ENCODE measurements around the gene BRICD5.

The BRICD5 gene

GRCh38 chr16:2196981-2197511 lies 13.6 kb downstream of the BRICD5 start:
- TF ChIP-seq, protein P1, sequence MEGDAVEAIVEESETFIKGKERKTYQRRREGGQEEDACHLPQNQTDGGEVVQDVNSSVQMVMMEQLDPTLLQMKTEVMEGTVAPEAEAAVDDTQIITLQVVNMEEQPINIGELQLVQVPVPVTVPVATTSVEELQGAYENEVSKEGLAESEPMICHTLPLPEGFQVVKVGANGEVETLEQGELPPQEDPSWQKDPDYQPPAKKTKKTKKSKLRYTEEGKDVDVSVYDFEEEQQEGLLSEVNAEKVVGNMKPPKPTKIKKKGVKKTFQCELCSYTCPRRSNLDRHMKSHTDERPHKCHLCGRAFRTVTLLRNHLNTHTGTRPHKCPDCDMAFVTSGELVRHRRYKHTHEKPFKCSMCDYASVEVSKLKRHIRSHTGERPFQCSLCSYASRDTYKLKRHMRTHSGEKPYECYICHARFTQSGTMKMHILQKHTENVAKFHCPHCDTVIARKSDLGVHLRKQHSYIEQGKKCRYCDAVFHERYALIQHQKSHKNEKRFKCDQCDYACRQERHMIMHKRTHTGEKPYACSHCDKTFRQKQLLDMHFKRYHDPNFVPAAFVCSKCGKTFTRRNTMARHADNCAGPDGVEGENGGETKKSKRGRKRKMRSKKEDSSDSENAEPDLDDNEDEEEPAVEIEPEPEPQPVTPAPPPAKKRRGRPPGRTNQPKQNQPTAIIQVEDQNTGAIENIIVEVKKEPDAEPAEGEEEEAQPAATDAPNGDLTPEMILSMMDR (IDR thresholded peaks at IDR 0.05; ENCODE audit: insufficient read depth, low read depth, low read length, missing control alignments), result no peak
- H3K4me3 ChIP-seq (ENCODE audit: low read depth, low read length), result no peak overlapping the region
- DNase-seq (ENCODE audit: low read depth), result no peak

GRCh38 chr16:2196162-2196980 lies 14.3 kb downstream of the BRICD5 start, which contains the start of gene CASKIN1:
Gene CASKIN1 (minus strand): TSS chr16:2196605. CDS start chr16:2196432, 173 bp downstream.
- TF ChIP-seq, protein P1 (IDR thresholded peaks at IDR 0.05; ENCODE audit: insufficient read depth, low read depth, low read length, missing control alignments), result no peak
- DNase-seq (ENCODE audit: low read depth), result no peak
- no peak within 1 kb of the TSS for H3K4me3 ChIP-seq (ENCODE audit: low read depth, low read length)

DNA sequence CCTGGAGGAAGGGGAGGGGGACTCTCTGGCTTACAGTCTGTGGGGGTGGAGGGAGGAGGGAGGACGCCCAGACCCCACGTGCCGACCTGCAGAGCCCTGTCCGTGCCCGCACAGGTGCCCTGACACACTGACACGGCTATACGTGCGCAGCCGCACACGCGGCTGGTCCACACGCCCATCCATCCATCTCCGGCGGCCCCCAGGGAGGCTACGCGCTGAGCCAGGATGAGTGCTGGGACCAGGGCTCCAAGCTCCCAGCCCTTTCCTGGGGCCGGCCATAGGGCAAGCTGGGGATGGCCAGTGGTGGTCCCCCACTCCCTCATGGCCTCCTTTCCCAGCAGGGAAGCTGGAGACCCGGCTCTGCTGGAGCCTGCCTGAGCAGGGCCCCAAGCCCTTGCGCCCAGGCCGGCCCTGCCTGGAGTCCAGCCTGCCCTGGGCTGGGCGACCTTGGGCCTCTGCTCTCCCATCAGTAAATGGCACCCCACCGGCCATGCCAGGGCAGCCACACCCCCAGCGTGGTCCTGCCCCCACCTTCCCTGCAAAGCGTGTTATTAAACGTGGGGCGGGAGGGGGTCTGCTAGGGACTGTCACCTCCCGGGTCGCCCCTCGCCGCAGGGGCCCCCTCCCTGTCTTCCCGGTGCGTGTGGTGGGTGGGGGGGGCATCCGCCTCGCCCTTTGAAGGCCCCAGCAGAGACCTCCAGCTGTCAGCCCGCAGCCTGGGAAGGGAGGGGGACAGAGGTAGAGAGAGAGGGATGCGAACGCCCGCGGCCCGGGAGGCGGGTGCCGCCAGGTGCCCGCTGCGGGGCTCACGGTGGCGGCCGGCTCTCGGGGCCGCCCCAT lies 15.1 kb downstream of the BRICD5 start:
- TF ChIP-seq, protein P1 (IDR thresholded peaks at IDR 0.05; ENCODE audit: insufficient read depth, low read depth, low read length, missing control alignments), result no peak
- no peak overlapping the region for H3K4me3 ChIP-seq (ENCODE audit: low read depth, low read length)
- DNase-seq (ENCODE audit: low read depth), result no peak

GRCh38 chr16:2194852-2195321 lies 15.8 kb downstream of the BRICD5 start:
- TF ChIP-seq, protein P1 (IDR thresholded peaks at IDR 0.05; ENCODE audit: insufficient read depth, low read depth, low read length, missing control alignments), result peak; percentile 50
- peak; percentile 80 for DNase-seq (ENCODE audit: low read depth)
- H3K4me3 ChIP-seq (ENCODE audit: low read depth, low read length), result no peak overlapping the region

DNA sequence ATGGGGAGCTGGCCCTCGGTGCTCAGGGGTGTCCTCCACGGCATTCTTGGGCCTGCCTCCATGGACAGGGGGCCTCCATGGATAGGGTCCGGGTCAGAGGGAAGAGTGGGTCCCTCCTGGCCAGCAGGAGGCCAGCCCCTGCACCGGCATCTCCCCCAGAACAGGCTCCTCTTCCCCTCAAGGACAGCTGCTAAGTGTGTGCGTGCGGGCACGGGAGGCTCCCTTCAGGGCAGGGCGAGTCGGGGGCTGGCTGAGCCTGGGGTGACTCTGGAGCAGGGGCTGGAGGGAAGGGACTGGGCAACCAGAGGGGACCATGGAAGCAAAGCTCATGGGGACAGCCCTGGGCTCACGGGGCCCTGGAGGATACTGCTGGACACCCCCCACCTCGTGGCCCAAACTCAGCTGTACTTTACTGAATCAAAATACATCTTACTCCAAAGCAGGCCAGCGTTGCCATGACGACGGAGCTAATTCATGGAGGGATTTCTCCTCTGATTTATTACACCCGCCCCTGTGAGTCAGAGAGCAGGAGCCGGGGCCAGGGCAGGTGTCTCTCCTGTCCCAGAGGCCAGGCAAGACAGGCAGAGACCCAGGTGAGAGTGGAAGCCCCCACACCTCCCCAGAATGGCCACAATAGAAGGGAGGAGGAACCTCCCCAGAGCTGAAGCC lies 16.4 kb downstream of the BRICD5 start:
- TF ChIP-seq, protein P1 (IDR thresholded peaks at IDR 0.05; ENCODE audit: insufficient read depth, low read depth, low read length, missing control alignments), result no peak
- no peak overlapping the region for H3K4me3 ChIP-seq (ENCODE audit: low read depth, low read length)
- no peak for DNase-seq (ENCODE audit: low read depth)

- DNase-seq (ENCODE audit: low read depth), result no peak
- no peak overlapping the region for H3K4me3 ChIP-seq (ENCODE audit: low read depth, low read length)
- TF ChIP-seq, protein P1 (IDR thresholded peaks at IDR 0.05; ENCODE audit: insufficient read depth, low read depth, low read length, missing control alignments), result no peak
These were observed 19.3 kb downstream of the BRICD5 start for GRCh38 chr16:2191446-2191706.
